Measurements from ENCODE around the gene MSMO1.

DNA sequence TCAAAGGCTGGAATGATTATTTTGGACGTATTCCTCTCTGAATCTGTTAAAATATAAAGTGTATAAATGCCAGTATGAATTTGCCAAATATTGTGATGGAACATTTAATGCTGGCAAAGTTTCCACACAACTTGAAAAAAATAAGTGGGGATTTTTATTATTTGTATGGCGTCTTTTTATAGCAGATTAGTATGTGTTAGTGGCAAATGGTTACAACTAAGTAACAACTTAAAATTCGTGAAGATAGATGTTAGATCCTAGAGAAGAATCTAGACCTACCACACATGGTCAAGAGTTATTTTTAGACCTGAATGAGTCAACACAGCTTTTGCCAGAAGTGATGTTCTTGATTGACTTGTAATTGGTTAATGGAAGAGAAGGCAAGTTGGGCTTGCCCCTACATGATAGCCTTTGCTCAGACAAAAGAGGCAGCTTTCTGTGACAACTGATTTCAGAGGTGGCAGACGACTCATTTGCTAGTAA is 56.2 kb downstream of the MSMO1 start:
- TF ChIP-seq, protein P1, sequence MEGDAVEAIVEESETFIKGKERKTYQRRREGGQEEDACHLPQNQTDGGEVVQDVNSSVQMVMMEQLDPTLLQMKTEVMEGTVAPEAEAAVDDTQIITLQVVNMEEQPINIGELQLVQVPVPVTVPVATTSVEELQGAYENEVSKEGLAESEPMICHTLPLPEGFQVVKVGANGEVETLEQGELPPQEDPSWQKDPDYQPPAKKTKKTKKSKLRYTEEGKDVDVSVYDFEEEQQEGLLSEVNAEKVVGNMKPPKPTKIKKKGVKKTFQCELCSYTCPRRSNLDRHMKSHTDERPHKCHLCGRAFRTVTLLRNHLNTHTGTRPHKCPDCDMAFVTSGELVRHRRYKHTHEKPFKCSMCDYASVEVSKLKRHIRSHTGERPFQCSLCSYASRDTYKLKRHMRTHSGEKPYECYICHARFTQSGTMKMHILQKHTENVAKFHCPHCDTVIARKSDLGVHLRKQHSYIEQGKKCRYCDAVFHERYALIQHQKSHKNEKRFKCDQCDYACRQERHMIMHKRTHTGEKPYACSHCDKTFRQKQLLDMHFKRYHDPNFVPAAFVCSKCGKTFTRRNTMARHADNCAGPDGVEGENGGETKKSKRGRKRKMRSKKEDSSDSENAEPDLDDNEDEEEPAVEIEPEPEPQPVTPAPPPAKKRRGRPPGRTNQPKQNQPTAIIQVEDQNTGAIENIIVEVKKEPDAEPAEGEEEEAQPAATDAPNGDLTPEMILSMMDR (IDR thresholded peaks at IDR 0.05 in 2 of 3, conservative IDR thresholded peaks at IDR 0.05 in 1 of 3; ENCODE audit: control insufficient read depth in 2 of 3, extremely low read depth in 1 of 3, insufficient read depth in 1 of 3, low read depth in 3 of 3, low read length in 3 of 3), result no peak
- TF ChIP-seq, protein P2, sequence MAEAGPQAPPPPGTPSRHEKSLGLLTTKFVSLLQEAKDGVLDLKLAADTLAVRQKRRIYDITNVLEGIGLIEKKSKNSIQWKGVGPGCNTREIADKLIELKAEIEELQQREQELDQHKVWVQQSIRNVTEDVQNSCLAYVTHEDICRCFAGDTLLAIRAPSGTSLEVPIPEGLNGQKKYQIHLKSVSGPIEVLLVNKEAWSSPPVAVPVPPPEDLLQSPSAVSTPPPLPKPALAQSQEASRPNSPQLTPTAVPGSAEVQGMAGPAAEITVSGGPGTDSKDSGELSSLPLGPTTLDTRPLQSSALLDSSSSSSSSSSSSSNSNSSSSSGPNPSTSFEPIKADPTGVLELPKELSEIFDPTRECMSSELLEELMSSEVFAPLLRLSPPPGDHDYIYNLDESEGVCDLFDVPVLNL (IDR thresholded peaks at IDR 0.05; ENCODE audit: low read depth, low read length), result no peak
- no peak for TF ChIP-seq SPI1 (IDR thresholded peaks at IDR 0.05; ENCODE audit: borderline replicate concordance, insufficient read depth, low read depth, low read length)
- TF ChIP-seq SRF (IDR thresholded peaks at IDR 0.05; ENCODE audit: low read depth in 2 of 2, low read length in 2 of 2), result no peak
- no peak for TF ChIP-seq HDAC2 (IDR thresholded peaks at IDR 0.05)

Measured in GM12878 (cell line).